ENCODE measurements around the gene R3HDM1.

The R3HDM1 gene

DNA sequence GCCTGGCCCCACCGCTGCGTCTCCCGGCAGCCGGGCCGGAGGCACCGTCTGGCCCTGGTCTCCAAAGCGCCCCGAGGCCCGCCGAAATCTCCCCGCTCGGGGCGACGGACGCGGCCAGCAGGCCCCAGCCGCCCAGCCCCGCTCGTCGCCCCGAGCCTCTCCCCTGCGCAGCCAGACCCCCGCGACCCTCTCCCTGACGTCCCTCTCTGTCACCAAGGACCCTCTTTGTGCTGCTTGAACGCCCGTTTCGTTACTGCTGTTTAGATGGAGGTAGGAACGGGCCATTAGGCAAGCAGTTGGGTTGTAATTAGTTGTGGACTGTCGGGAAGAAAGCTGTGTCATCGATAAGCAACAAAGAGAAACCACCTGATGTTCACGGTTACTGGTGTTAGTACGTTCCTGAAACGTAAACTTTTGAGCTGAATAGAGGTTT lies 211.1 kb downstream of the R3HDM1 start:
- Histone ChIP-seq H3K18ac (ENCODE audit: low read length) (peak overlapping the region; percentile 100), H2BK12ac (ENCODE audit: low read length) (no peak overlapping the region), H3K27me3 (ENCODE audit: control insufficient read depth in 3 of 3, insufficient read depth in 3 of 3, low read depth in 1 of 3, low read length in 3 of 3) (no peaks in the 10 kb centered on the region), H3K4me3 (ENCODE audit: low read length in 2 of 2) (peak overlapping the region; percentile 77 to 96), H3K14ac (ENCODE audit: low read length) (peak overlapping the region; percentile 97), H4K8ac (ENCODE audit: low read depth, low read length) (no peak overlapping the region), H4K91ac (ENCODE audit: low read depth, low read length, poor library complexity) (peak overlapping the region; percentile 53), H2AFZ (ENCODE audit: low read length) (peak overlapping the region; percentile 91), H3K27ac (replicated peaks; ENCODE audit: low read length) (peak overlapping the region; percentile 98), H3K4ac (ENCODE audit: low read length) (peak overlapping the region; percentile 4), H2BK15ac (ENCODE audit: low read length) (peak overlapping the region; percentile 81), H3K4me2 (ENCODE audit: insufficient read depth, low read length, poor library complexity, severe bottlenecking) (peak overlapping the region; percentile 45), H2BK120ac (ENCODE audit: low read depth, low read length) (peak overlapping the region; percentile 99), H2AK5ac (ENCODE audit: low read depth, low read length) (peak overlapping the region; percentile 99), H3K79me1 (ENCODE audit: low read depth, low read length) (peaks cover 8% of the 10 kb centered on the region), H3K9me3 (replicated peaks in 1 of 2; ENCODE audit: control insufficient read depth in 2 of 2, insufficient read depth in 1 of 2, low read depth in 1 of 2, low read length in 2 of 2) (no peaks in the 10 kb centered on the region), H3K9ac (ENCODE audit: low read depth, low read length, poor library complexity) (peak overlapping the region; percentile 98), H3K4me1 (ENCODE audit: control insufficient read depth in 2 of 2, insufficient read depth in 1 of 2, low read depth in 1 of 2, low read length in 2 of 2) (peaks cover 2 to 5% of the 10 kb centered on the region in 2 donors), H3K23ac (ENCODE audit: low read depth, low read length, poor library complexity) (peak overlapping the region; percentile 98), H2BK5ac (ENCODE audit: low read length) (peak overlapping the region; percentile 98), H3K36me3 (replicated peaks in 1 of 2; ENCODE audit: control insufficient read depth in 2 of 2, insufficient read depth in 2 of 2, low read length in 2 of 2) (peaks cover 0 to 34% of the 10 kb centered on the region in 2 donors)
- DNase-seq (ENCODE audit: low spot score) = peak; percentile 48
- WGBS, 2 donors (ENCODE audit: extremely low coverage in 2 of 2, insufficient read length in 2 of 2, insufficient replicate concordance in 1 of 2) = no CpG with 5 or more reads among the region's 34 CpGs

DNA sequence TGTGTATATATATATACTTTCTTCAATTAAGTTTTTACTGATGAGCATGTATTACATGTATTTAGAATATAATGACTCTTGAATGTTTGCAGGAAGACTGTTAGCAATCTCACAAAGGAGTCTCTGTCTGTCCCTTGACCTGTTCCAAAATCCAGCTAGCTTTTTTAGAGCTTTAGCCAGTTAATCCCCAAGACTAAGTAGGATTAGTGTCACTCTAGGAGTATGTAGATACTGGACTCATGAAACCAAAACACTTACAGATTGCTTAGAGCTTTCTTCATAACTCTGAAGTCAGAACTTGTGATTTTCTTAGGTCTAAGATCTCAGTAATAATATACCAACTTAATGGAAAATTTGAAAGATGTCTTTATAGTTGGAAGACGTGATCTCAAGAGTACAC lies 212.6 kb downstream of the R3HDM1 start:
- H3K23ac ChIP-seq (ENCODE audit: low read depth, low read length, poor library complexity) = no peak overlapping the region
- H2BK5ac ChIP-seq (ENCODE audit: low read length) = no peak overlapping the region
- peaks cover 4 to 49% of the 10 kb centered on the region in 2 donors for H3K36me3 ChIP-seq (replicated peaks in 1 of 2; ENCODE audit: control insufficient read depth in 2 of 2, insufficient read depth in 2 of 2, low read length in 2 of 2)
- H3K9me3 ChIP-seq (replicated peaks in 1 of 2; ENCODE audit: control insufficient read depth in 2 of 2, insufficient read depth in 1 of 2, low read depth in 1 of 2, low read length in 2 of 2) = no peaks in the 10 kb centered on the region
- H2BK15ac ChIP-seq (ENCODE audit: low read length) = no peak overlapping the region
- peaks cover 10% of the 10 kb centered on the region for H3K79me1 ChIP-seq (ENCODE audit: low read depth, low read length)
- H2BK12ac ChIP-seq (ENCODE audit: low read length) = no peak overlapping the region
- H3K27me3 ChIP-seq (ENCODE audit: control insufficient read depth in 3 of 3, insufficient read depth in 3 of 3, low read depth in 1 of 3, low read length in 3 of 3) = no peaks in the 10 kb centered on the region
- no peak overlapping the region for H3K4me2 ChIP-seq (ENCODE audit: insufficient read depth, low read length, poor library complexity, severe bottlenecking)
- H3K4me3 ChIP-seq (ENCODE audit: low read length in 2 of 2) = peak overlapping the region in 1 of 2 donors; percentile 77
- H2AK5ac ChIP-seq (ENCODE audit: low read depth, low read length) = no peak overlapping the region
- no peak overlapping the region for H3K4ac ChIP-seq (ENCODE audit: low read length)
- DNase-seq (ENCODE audit: low spot score) = peak; percentile 43
- no peak overlapping the region for H3K27ac ChIP-seq (replicated peaks; ENCODE audit: low read length)
- no peak overlapping the region for H4K8ac ChIP-seq (ENCODE audit: low read depth, low read length)
- H2BK120ac ChIP-seq (ENCODE audit: low read depth, low read length) = no peak overlapping the region
- H2AFZ ChIP-seq (ENCODE audit: low read length) = no peak overlapping the region
- no peak overlapping the region for H4K91ac ChIP-seq (ENCODE audit: low read depth, low read length, poor library complexity)
- peaks cover 2 to 5% of the 10 kb centered on the region in 2 donors for H3K4me1 ChIP-seq (ENCODE audit: control insufficient read depth in 2 of 2, insufficient read depth in 1 of 2, low read depth in 1 of 2, low read length in 2 of 2)
- no peak overlapping the region for H3K9ac ChIP-seq (ENCODE audit: low read depth, low read length, poor library complexity)
- H3K14ac ChIP-seq (ENCODE audit: low read length) = no peak overlapping the region
- H3K18ac ChIP-seq (ENCODE audit: low read length) = no peak overlapping the region
- no CpG with 5 or more reads among the region's 1 CpG for WGBS, 2 donors (ENCODE audit: extremely low coverage in 2 of 2, insufficient read length in 2 of 2, insufficient replicate concordance in 1 of 2)

DNA sequence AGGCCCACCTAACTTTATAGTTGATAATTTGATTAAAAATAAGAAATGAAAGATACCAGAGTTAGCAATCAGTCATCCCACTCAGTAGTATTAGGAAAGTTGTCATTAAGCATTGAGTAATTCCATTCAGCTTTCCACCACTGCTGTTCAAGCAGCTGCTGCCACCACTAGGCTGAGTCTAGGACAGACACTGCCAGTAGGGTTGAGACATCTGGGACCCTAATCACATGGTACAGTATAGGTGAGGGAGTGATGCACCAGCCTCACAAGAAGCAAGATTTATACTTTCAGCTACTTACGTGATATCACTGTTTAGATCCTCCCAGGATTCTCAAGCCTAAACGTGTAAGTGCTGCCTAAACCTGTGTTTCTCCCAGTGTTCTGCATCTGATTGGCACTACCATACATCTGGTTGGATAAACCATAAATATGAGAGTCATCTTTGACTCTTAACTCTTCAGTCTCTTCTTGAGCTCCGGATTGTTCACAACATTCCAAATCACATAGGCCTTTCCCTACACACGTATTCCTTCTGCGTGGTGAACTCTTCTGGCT lies 213.6 kb downstream of the R3HDM1 start:
- no peak overlapping the region for H2BK5ac ChIP-seq (ENCODE audit: low read length)
- peaks cover 2 to 5% of the 10 kb centered on the region in 2 donors for H3K4me1 ChIP-seq (ENCODE audit: control insufficient read depth in 2 of 2, insufficient read depth in 1 of 2, low read depth in 1 of 2, low read length in 2 of 2)
- no peaks in the 10 kb centered on the region for H3K9me3 ChIP-seq (replicated peaks in 1 of 2; ENCODE audit: control insufficient read depth in 2 of 2, insufficient read depth in 1 of 2, low read depth in 1 of 2, low read length in 2 of 2)
- no peak overlapping the region for H3K18ac ChIP-seq (ENCODE audit: low read length)
- no peak overlapping the region for H4K91ac ChIP-seq (ENCODE audit: low read depth, low read length, poor library complexity)
- no peak overlapping the region for H3K23ac ChIP-seq (ENCODE audit: low read depth, low read length, poor library complexity)
- H2BK15ac ChIP-seq (ENCODE audit: low read length) = no peak overlapping the region
- peaks cover 5 to 58% of the 10 kb centered on the region in 2 donors for H3K36me3 ChIP-seq (replicated peaks in 1 of 2; ENCODE audit: control insufficient read depth in 2 of 2, insufficient read depth in 2 of 2, low read length in 2 of 2)
- no peak overlapping the region for H3K4ac ChIP-seq (ENCODE audit: low read length)
- no peak overlapping the region for H4K8ac ChIP-seq (ENCODE audit: low read depth, low read length)
- H3K27ac ChIP-seq (replicated peaks; ENCODE audit: low read length) = no peak overlapping the region
- no peak overlapping the region for H2AK5ac ChIP-seq (ENCODE audit: low read depth, low read length)
- H2BK12ac ChIP-seq (ENCODE audit: low read length) = no peak overlapping the region
- DNase-seq (ENCODE audit: low spot score) = no peak
- H3K9ac ChIP-seq (ENCODE audit: low read depth, low read length, poor library complexity) = no peak overlapping the region
- H3K27me3 ChIP-seq (ENCODE audit: control insufficient read depth in 3 of 3, insufficient read depth in 3 of 3, low read depth in 1 of 3, low read length in 3 of 3) = no peaks in the 10 kb centered on the region
- no peak overlapping the region for H3K4me3 ChIP-seq (ENCODE audit: low read length in 2 of 2)
- H3K4me2 ChIP-seq (ENCODE audit: insufficient read depth, low read length, poor library complexity, severe bottlenecking) = no peak overlapping the region
- no peak overlapping the region for H2BK120ac ChIP-seq (ENCODE audit: low read depth, low read length)
- WGBS, 2 donors (ENCODE audit: extremely low coverage in 2 of 2, insufficient read length in 2 of 2, insufficient replicate concordance in 1 of 2) = no CpG with 5 or more reads among the region's 5 CpGs
- no peak overlapping the region for H2AFZ ChIP-seq (ENCODE audit: low read length)
- no peak overlapping the region for H3K14ac ChIP-seq (ENCODE audit: low read length)
- peaks cover 10% of the 10 kb centered on the region for H3K79me1 ChIP-seq (ENCODE audit: low read depth, low read length)

DNA sequence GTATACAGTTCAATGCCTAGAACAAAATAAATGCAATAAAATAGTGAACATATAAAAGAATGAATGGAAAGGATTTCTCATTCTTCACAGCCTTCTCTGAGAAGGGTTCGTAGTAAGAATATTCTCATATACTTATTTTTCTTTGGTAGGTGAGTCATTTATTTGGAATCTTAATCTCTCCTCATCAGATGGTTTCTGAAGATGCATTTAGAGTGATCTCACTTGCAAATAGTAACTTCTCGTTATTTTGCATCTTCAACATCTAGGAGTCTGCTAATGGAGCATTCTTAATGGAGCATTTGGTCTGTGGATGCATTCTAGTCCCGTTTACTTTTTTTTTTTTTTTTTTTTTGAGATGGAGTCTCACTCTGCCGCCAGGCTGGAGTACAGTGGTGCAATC lies 214.3 kb downstream of the R3HDM1 start:
- no peak overlapping the region for H3K14ac ChIP-seq (ENCODE audit: low read length)
- H4K91ac ChIP-seq (ENCODE audit: low read depth, low read length, poor library complexity) = no peak overlapping the region
- H2BK120ac ChIP-seq (ENCODE audit: low read depth, low read length) = no peak overlapping the region
- peaks cover 5 to 65% of the 10 kb centered on the region in 2 donors for H3K36me3 ChIP-seq (replicated peaks in 1 of 2; ENCODE audit: control insufficient read depth in 2 of 2, insufficient read depth in 2 of 2, low read length in 2 of 2)
- H3K23ac ChIP-seq (ENCODE audit: low read depth, low read length, poor library complexity) = no peak overlapping the region
- no peaks in the 10 kb centered on the region for H3K27me3 ChIP-seq (ENCODE audit: control insufficient read depth in 3 of 3, insufficient read depth in 3 of 3, low read depth in 1 of 3, low read length in 3 of 3)
- H3K4me2 ChIP-seq (ENCODE audit: insufficient read depth, low read length, poor library complexity, severe bottlenecking) = no peak overlapping the region
- no peak overlapping the region for H2BK5ac ChIP-seq (ENCODE audit: low read length)
- H3K4ac ChIP-seq (ENCODE audit: low read length) = no peak overlapping the region
- no peak overlapping the region for H3K18ac ChIP-seq (ENCODE audit: low read length)
- no peak overlapping the region for H4K8ac ChIP-seq (ENCODE audit: low read depth, low read length)
- no peak overlapping the region for H2BK12ac ChIP-seq (ENCODE audit: low read length)
- H3K4me3 ChIP-seq (ENCODE audit: low read length in 2 of 2) = no peak overlapping the region
- no peak for DNase-seq (ENCODE audit: low spot score)
- H3K9ac ChIP-seq (ENCODE audit: low read depth, low read length, poor library complexity) = no peak overlapping the region
- no peak overlapping the region for H2AK5ac ChIP-seq (ENCODE audit: low read depth, low read length)
- no CpG with 5 or more reads among the region's 4 CpGs for WGBS, 2 donors (ENCODE audit: extremely low coverage in 2 of 2, insufficient read length in 2 of 2, insufficient replicate concordance in 1 of 2)
- H3K79me1 ChIP-seq (ENCODE audit: low read depth, low read length) = peaks cover 10% of the 10 kb centered on the region
- H2BK15ac ChIP-seq (ENCODE audit: low read length) = no peak overlapping the region
- no peaks in the 10 kb centered on the region for H3K9me3 ChIP-seq (replicated peaks in 1 of 2; ENCODE audit: control insufficient read depth in 2 of 2, insufficient read depth in 1 of 2, low read depth in 1 of 2, low read length in 2 of 2)
- H2AFZ ChIP-seq (ENCODE audit: low read length) = no peak overlapping the region
- H3K27ac ChIP-seq (replicated peaks; ENCODE audit: low read length) = no peak overlapping the region
- H3K4me1 ChIP-seq (ENCODE audit: control insufficient read depth in 2 of 2, insufficient read depth in 1 of 2, low read depth in 1 of 2, low read length in 2 of 2) = peaks cover 2 to 5% of the 10 kb centered on the region in 2 donors
